Coronary artery (tissue), 2 donors: ENCODE data around the gene TMBIM4.

Experiments
- DNase-seq: peaks from one replicate; pipeline ENCODE4 v3.0.0-alpha.2; 2017; ENCODE audit warnings: low spot score
- H3K27ac ChIP-seq, 2 donors: fragments of 200-600 bp; sonication (generic); one replicate each; pipeline ENCODE4 v1.5.1; 2016 to 2019
- H3K4me3 ChIP-seq: fragments of 200-600 bp; sonication (generic); 2 replicates; pipeline ENCODE4 v1.5.1; 2016; ENCODE audit warnings: mild to moderate bottlenecking, moderate library complexity
- CTCF ChIP-seq: fragments of 200-600 bp; sonication (generic); IDR thresholded peaks from one replicate; pipeline ENCODE4 v1.5.1; 2019; ENCODE audit warnings: antibody characterized with exemption

Gene TMBIM4

GRCh38 chr12:66164349-66164821 lies 5.4 kb downstream of the TMBIM4 start:
- no peak for TF ChIP-seq CTCF
- no peak overlapping the region for H3K4me3 ChIP-seq
- H3K27ac ChIP-seq = no peak overlapping the region
- DNase-seq = no peak

GRCh38 chr12:66163289-66163688 lies 6.5 kb downstream of the TMBIM4 start:
- no peak for TF ChIP-seq CTCF
- H3K27ac ChIP-seq = no peak overlapping the region
- DNase-seq = no peak
- no peak overlapping the region for H3K4me3 ChIP-seq

GRCh38 chr12:66162701-66163100 lies 7.1 kb downstream of the TMBIM4 start:
- Histone ChIP-seq H3K27ac (no peak overlapping the region), H3K4me3 (no peak overlapping the region)
- no peak for TF ChIP-seq CTCF
- DNase-seq = no peak

GRCh38 chr12:66160704-66161103 lies 9.1 kb downstream of the TMBIM4 start:
- TF ChIP-seq CTCF = no peak
- Histone ChIP-seq H3K27ac (no peak overlapping the region), H3K4me3 (no peak overlapping the region)
- no peak for DNase-seq

GRCh38 chr12:66159123-66159522 lies 10.7 kb downstream of the TMBIM4 start:
- no peak for DNase-seq
- H3K27ac ChIP-seq = no peak overlapping the region
- no peak for TF ChIP-seq CTCF
- no peak overlapping the region for H3K4me3 ChIP-seq

GRCh38 chr12:66156654-66157053 lies 13.1 kb downstream of the TMBIM4 start:
- Histone ChIP-seq H3K27ac (no peak overlapping the region), H3K4me3 (no peak overlapping the region)
- DNase-seq = no peak
- TF ChIP-seq CTCF = no peak

- Histone ChIP-seq H3K27ac (peak overlapping the region in 1 of 2 donors; percentile 68), H3K4me3 (no peak overlapping the region)
- no peak for DNase-seq
- no peak for TF ChIP-seq CTCF
Measured at GRCh38 chr12:66154776-66155175, 15.0 kb downstream of the TMBIM4 start.
